Measurements from ENCODE around the gene JUP.

- TF ChIP-seq CTCF (IDR thresholded peaks at IDR 0.05) (no peak), POLR2AphosphoS5 (IDR thresholded peaks at IDR 0.05) (no peak), POLR2A (IDR thresholded peaks at IDR 0.05) (no peak)
Observed at GRCh38 chr17:41733348-41734138, 53.0 kb downstream of the JUP start.

Measured in stomach (tissue), 4 donors.